SK-N-MC (cell line): ENCODE measurements around the gene KCNB1.

Source experiments
- EZH2 ChIP-seq: fragments of 200-600 bp; sonication (generic); IDR thresholded peaks from one replicate; pipeline ENCODE4 v1.6.1; 2017; ENCODE audit warnings: antibody characterized with exemption
- POLR2AphosphoS5 ChIP-seq: IDR thresholded peaks from 2 replicates; pipeline ENCODE4 v1.6.1; 2012; ENCODE audit warnings: mild to moderate bottlenecking, low read depth, low read length, borderline replicate concordance

DNA sequence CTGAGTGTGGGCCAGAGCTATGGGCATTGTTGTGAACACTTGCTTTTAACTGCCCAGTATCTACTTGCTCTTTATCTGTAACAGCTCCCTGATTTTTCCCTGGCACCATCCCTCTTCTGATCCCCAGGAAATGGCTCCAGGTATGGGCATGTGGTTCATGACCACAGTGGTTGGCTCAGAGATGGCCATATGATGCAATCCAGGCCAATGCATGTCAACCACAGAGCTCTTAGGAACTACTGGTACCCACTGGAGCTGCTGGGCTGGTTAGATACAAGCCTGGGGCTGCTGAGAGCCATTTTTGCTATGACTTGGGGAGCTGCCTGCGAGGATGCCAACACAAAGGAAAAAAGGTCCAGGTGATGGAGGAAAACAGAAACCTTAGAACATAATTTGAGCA lies 55.6 kb downstream of the KCNB1 start:
- TF ChIP-seq EZH2 (no peak), POLR2AphosphoS5 (no peak)
